GM12878 (cell line): ENCODE results near the gene RILPL2. TPM values are rescaled to one million over a fixed set of nuclear protein-coding genes. Genes with fewer than 3 reads are reported as not detected.

Experiments used
- ATAC-seq: fragments of 200-7000 bp; cut with Tn5 transposase; 3 replicates; pipeline ENCODE4 v1.9.1; 2020; ENCODE audit warnings: mild to moderate bottlenecking, moderate library complexity
- BruUV-seq: library from RNA; stranded (reverse); fragments of 400-500 nt; replicated peaks from 2 replicates; lab custom pipeline; 2021; lab: Mats Ljungman, UMichigan
- CTCF ChIA-PET: fragments of 300-600 bp; sonication (Branson Sonifier 250); formaldehyde crosslinking; extraction: SDS; loops from one replicate; lab custom pipeline; 2021; ENCODE audit warnings: inconsistent platforms; lab: Yijun Ruan, JAX
- POLR2A ChIA-PET: fragments of 350-600 bp; formaldehyde crosslinking; extraction: SDS; loops from one replicate; lab custom pipeline; 2021; ENCODE audit warnings: inconsistent platforms; lab: Charles Lee
- RAD21 ChIA-PET: fragments of 300-600 bp; sonication (Branson Sonifier 250); formaldehyde crosslinking; loops from one replicate; lab custom pipeline; 2023; ENCODE audit warnings: antibody characterized with exemption; ENCODE audit not compliant: unreplicated experiment; lab: Charles Lee
- SMC1A ChIA-PET: fragments of 300-600 bp; sonication (Branson Sonifier 250); formaldehyde crosslinking; loops from one replicate; lab custom pipeline; 2023; ENCODE audit not compliant: unreplicated experiment, uncharacterized antibody; lab: Charles Lee
- DNase-seq: peaks from one replicate; pipeline ENCODE4 v3.0.0-alpha.2; 2011; ENCODE audit warnings: low read depth, low spot score
- FAIRE-seq: peaks from 3 replicates; lab custom pipeline; 2011; peaks lifted over from hg19 to GRCh38; lab: Jason Lieb, UNC
- H2AFZ ChIP-seq: 2 replicates; pipeline ENCODE4 v1.6.0; 2011; ENCODE audit warnings: low read depth, low read length, control low read depth; ENCODE audit not compliant: control insufficient read depth
- H3K27ac ChIP-seq: 2 replicates; pipeline ENCODE4 v1.5.1; 2011; ENCODE audit warnings: control low read depth; ENCODE audit not compliant: control insufficient read depth, insufficient read depth
- H3K27me3 ChIP-seq, 2 experiments: replicated peaks in 1 of 2; 2 replicates each; pipeline versions ENCODE4 v1.6.0 to v1.6.1; 2011; ENCODE audit warnings: low read length in 1 of 2; ENCODE audit not compliant: control insufficient read depth in 2 of 2, insufficient read depth in 2 of 2
- H3K36me3 ChIP-seq, 2 experiments: 2 replicates each; pipeline ENCODE4 v1.5.1; 2011; ENCODE audit warnings: low read length in 1 of 2; ENCODE audit not compliant: control insufficient read depth in 2 of 2, insufficient read depth in 2 of 2
- H3K4me1 ChIP-seq: 2 replicates; pipeline ENCODE4 v1.6.1; 2011; ENCODE audit warnings: mild to moderate bottlenecking, low read length, moderate library complexity, mixed read lengths; ENCODE audit not compliant: control insufficient read depth, insufficient read depth
- H3K4me2 ChIP-seq: 2 replicates; pipeline ENCODE4 v1.6.0; 2011; ENCODE audit warnings: control low read depth; ENCODE audit not compliant: control insufficient read depth, insufficient read depth
- H3K4me3 ChIP-seq: fragments of 200-600 bp; sonication (generic); 2 replicates; pipeline ENCODE4 v1.5.1; 2016
- H3K79me2 ChIP-seq: 2 replicates; pipeline ENCODE4 v1.6.0; 2011; ENCODE audit warnings: low read length; ENCODE audit not compliant: control insufficient read depth, insufficient read depth
- H3K9ac ChIP-seq: 2 replicates; pipeline ENCODE4 v1.8.0; 2011; ENCODE audit warnings: low read length, control low read depth, mixed read lengths; ENCODE audit not compliant: control insufficient read depth, insufficient read depth
- H3K9me3 ChIP-seq: replicated peaks from 3 replicates; pipeline ENCODE4 v1.5.1; 2011; ENCODE audit warnings: mild to moderate bottlenecking, low read length; ENCODE audit not compliant: control insufficient read depth, insufficient read depth
- H4K20me1 ChIP-seq: 2 replicates; pipeline ENCODE4 v1.6.0; 2011; ENCODE audit not compliant: control insufficient read depth, insufficient read depth
- CBFB ChIP-seq: IDR thresholded peaks from 2 replicates; pipeline ENCODE4 v1.6.1; 2016; ENCODE audit warnings: antibody characterized with exemption, low read depth
- GABPA ChIP-seq: IDR thresholded peaks from 2 replicates; pipeline ENCODE4 v1.6.1; 2014; ENCODE audit warnings: antibody characterized with exemption, low read depth, mild to moderate bottlenecking, inconsistent platforms
- IKZF2 ChIP-seq, 2 experiments: fragments of 450-650 bp; IDR thresholded peaks; 2 replicates each; pipeline ENCODE4 v1.6.1; 2017; ENCODE audit warnings: mild to moderate bottlenecking in 2 of 2, moderate library complexity in 2 of 2
- KDM1A ChIP-seq: fragments of 200-600 bp; sonication (generic); IDR thresholded peaks from 2 replicates; pipeline ENCODE4 v1.6.1; 2016; ENCODE audit warnings: borderline replicate concordance
- POLR2A ChIP-seq: IDR thresholded peaks from 2 replicates; pipeline ENCODE4 v1.6.1; 2011; ENCODE audit warnings: low read depth, mild to moderate bottlenecking, low read length
- TAF1 ChIP-seq: IDR thresholded peaks from 2 replicates; pipeline ENCODE4 v1.6.1; 2011; ENCODE audit warnings: mild to moderate bottlenecking, low read depth, low read length, borderline replicate concordance
- WGBS: methylation state at CpG from one replicate; pipeline ENCODE4 v1.1.6; 2016; ENCODE audit warnings: low lambda C conversion rate; ENCODE audit not compliant: insufficient replicate concordance, insufficient coverage; ENCODE audit errors: missing lambda C conversion rate; 5-methylcytosine and 5-hydroxymethylcytosine counted together
- in situ Hi-C: fragments of 300-500 bp; cut with MboI; formaldehyde crosslinking; loops from 9 replicates; pipeline ENCODE4 v1.14.3; 2018; ENCODE audit warnings: mixed read lengths
- intact Hi-C: fragments of 100-400 bp; cut with micrococcal nuclease; formaldehyde crosslinking; loops from one replicate; pipeline ENCODE4 v1.14.2; 2022; ENCODE audit not compliant: unreplicated experiment
- polyA plus RNA-seq, 11 experiments: library from polyadenylated mRNA; depleted of rRNA in 4 of 11; unstranded in 6 of 11; stranded (reverse) in 5 of 11; fragments of >200 nt; fragmentation: Nextera tagmentation in 4 of 11; fragmentation: Illumina TruSeq in 1 of 11; extraction: Ambion mirVana in 4 of 11; extraction: Trizol in 1 of 11; gene quantifications; 1 replicate in 1 of 11; 2 replicates in 10 of 11; pipeline versions ENCODE4 v1.2.1 to v1.2.3, GENCODE V29; 2011 to 2016; ENCODE audit warnings: inconsistent platforms in 2 of 11, missing spikeins in 2 of 11, low read depth in 1 of 11
- total RNA-seq, 4 experiments: library from RNA; depleted of rRNA in 3 of 4; stranded (reverse); fragments of >200 nt in 3 of 4; fragmentation: Illumina TruSeq in 1 of 4; extraction: Trizol in 1 of 4; gene quantifications; 2 replicates each; pipeline versions ENCODE4 v1.2.1 to v1.2.3, GENCODE V29; 2013 to 2021
- TF ChIP-seq, protein P1 (sequence below): IDR thresholded peaks from 2 replicates; pipeline ENCODE4 v1.6.1; 2012; ENCODE audit warnings: mild to moderate bottlenecking, low read depth, low read length
- TF ChIP-seq, protein P2 (sequence below): fragments of 450-650 bp; conservative IDR thresholded peaks from 2 replicates; pipeline ENCODE4 v1.6.1; 2017; ENCODE audit warnings: mild to moderate bottlenecking, moderate library complexity

Gene RILPL2
- total and polyA plus RNA-seq, 10 of the 15 experiments (the other 5 are each of a cell fraction or from before 2014, with no cell fraction given), result 3.5 to 38.5 (median 19.7) TPM

DNA sequence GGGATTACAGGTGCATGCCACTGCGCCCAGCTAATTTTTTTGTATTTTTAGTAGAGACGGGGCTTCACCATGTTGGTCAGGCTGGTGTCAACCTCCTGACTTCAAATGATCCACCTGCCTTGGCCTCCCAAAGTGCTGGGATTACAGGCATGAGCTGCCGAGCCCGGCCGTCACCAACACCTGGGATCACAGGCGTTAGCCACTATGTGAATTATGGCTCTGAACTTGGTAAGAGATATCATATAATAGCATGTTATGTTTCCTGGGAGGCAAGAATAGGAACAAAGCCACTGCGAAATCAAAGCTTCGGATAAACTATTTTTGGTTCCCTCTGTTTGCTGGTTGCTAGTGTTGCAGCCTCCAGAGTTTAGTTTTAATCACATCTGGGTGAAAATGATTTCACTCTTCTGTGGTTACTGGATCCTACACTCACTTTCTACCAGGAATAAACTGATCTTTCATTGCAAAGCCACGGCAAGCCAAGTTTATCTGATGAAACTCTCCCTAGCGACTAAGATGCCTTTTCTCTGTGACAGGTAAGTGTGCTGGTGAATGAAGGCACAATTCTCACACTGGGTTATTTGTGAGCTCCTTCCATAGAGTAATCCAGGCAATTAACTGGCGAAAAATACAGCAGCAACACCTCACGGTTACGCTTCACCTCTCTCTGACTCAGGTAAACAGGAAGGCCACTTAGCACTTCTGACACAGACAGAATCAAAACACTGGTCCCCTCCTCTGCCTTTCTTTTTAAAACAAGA is 38.2 kb upstream of the RILPL2 start:
- SMC1A ChIA-PET, result interaction anchor here (0.6 to 1.0 kb wide), 3 partner anchors 47 to 115 kb away, joined by 3 read pairs; no protein-coding TSS in a partner anchor
- Histone ChIP-seq H3K4me3 (no peak overlapping the region), H3K4me2 (no peak overlapping the region), H3K27me3 (no peaks in the 10 kb centered on the region), H4K20me1 (no peaks in the 10 kb centered on the region), H3K36me3 (no peaks in the 10 kb centered on the region; a peak in 2 of 4 replicates), H3K27ac (no peak overlapping the region), H3K4me1 (no peaks in the 10 kb centered on the region), H2AFZ (no peak overlapping the region), H3K9me3 (no peaks in the 10 kb centered on the region), H3K79me2 (no peaks in the 10 kb centered on the region)
- in situ Hi-C loops (no loop called here), intact Hi-C loops (no loop called here)
- no peak for DNase-seq
- CTCF ChIA-PET, result interaction anchor here (0.6 kb wide), 1 partner anchor 105 kb away, joined by 3 read pairs; no protein-coding TSS in a partner anchor
- peak; percentile 13 for FAIRE-seq
- POLR2A ChIA-PET, result interaction anchor here (0.6 kb wide), 1 partner anchor 65 kb away, joined by 6 read pairs; no protein-coding TSS in a partner anchor
- RAD21 ChIA-PET, result no interaction called here
- no TSS peak for BruUV-seq
- WGBS, result 71% methylated on average over 13 of the region's 13 CpGs
- no peak; the same call in 2 of the 3 replicates for ATAC-seq
- TF ChIP-seq TAF1 (no peak), IKZF2 (IDR thresholded peaks at IDR 0.05) (0 out of 4 replicates have a peak, but pooled peaks of 1 of the 2 experiments have one; percentile 28)
- TF ChIP-seq, all 136 proteins: peak for 1
- H3K9ac ChIP-seq, result no peak overlapping the region

DNA sequence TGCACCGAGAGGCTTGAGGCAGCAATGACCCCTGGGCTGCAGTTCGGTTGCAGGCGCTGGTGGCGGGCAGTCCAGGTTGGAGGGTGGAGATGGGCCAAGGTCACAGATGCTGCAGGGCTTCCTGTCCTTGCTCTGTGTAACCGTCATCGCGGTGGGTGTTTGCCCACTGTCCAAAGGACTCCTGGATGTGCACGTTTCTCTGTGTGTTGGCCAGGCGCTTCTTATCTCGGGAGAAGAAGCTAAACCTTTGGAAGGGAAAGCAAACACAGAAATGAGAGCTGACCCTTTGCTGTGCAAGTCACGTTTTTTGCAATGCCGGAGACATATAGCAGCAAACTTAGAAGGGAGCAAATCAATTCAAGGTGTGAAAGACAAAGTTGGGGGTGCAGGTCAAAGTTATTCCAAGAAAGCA is 36.0 kb upstream of the RILPL2 start:
- ChIA-PET POLR2A (no interaction called here), CTCF (interaction anchor here (1.0 kb wide), 1 partner anchor 222 kb away, joined by 3 read pairs; no protein-coding TSS in a partner anchor)
- intact Hi-C loops, result no loop called here
- TF ChIP-seq, protein P1, sequence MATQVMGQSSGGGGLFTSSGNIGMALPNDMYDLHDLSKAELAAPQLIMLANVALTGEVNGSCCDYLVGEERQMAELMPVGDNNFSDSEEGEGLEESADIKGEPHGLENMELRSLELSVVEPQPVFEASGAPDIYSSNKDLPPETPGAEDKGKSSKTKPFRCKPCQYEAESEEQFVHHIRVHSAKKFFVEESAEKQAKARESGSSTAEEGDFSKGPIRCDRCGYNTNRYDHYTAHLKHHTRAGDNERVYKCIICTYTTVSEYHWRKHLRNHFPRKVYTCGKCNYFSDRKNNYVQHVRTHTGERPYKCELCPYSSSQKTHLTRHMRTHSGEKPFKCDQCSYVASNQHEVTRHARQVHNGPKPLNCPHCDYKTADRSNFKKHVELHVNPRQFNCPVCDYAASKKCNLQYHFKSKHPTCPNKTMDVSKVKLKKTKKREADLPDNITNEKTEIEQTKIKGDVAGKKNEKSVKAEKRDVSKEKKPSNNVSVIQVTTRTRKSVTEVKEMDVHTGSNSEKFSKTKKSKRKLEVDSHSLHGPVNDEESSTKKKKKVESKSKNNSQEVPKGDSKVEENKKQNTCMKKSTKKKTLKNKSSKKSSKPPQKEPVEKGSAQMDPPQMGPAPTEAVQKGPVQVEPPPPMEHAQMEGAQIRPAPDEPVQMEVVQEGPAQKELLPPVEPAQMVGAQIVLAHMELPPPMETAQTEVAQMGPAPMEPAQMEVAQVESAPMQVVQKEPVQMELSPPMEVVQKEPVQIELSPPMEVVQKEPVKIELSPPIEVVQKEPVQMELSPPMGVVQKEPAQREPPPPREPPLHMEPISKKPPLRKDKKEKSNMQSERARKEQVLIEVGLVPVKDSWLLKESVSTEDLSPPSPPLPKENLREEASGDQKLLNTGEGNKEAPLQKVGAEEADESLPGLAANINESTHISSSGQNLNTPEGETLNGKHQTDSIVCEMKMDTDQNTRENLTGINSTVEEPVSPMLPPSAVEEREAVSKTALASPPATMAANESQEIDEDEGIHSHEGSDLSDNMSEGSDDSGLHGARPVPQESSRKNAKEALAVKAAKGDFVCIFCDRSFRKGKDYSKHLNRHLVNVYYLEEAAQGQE, result no peak
- TF ChIP-seq, protein P2, sequence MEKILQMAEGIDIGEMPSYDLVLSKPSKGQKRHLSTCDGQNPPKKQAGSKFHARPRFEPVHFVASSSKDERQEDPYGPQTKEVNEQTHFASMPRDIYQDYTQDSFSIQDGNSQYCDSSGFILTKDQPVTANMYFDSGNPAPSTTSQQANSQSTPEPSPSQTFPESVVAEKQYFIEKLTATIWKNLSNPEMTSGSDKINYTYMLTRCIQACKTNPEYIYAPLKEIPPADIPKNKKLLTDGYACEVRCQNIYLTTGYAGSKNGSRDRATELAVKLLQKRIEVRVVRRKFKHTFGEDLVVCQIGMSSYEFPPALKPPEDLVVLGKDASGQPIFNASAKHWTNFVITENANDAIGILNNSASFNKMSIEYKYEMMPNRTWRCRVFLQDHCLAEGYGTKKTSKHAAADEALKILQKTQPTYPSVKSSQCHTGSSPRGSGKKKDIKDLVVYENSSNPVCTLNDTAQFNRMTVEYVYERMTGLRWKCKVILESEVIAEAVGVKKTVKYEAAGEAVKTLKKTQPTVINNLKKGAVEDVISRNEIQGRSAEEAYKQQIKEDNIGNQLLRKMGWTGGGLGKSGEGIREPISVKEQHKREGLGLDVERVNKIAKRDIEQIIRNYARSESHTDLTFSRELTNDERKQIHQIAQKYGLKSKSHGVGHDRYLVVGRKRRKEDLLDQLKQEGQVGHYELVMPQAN, result no peak
- no peak for TF ChIP-seq CBFB
- peak; percentile 36; the same call in 1 of the 2 replicates for TF ChIP-seq POLR2A
- TF ChIP-seq KDM1A, result no peak
- no peak for TF ChIP-seq GABPA

More for the DNA sequence above, 36.0 kb upstream of the RILPL2 start:
- ChIA-PET SMC1A (interaction anchor here (0.7 kb wide), 1 partner anchor 40 kb away, joined by 3 read pairs; no protein-coding TSS in a partner anchor), RAD21 (no interaction called here)
- DNase-seq, result no peak
- Histone ChIP-seq H3K36me3 (no peaks in the 10 kb centered on the region; a peak in 2 of 4 replicates), H3K4me3 (no peak overlapping the region), H3K4me1 (no peaks in the 10 kb centered on the region), H4K20me1 (no peaks in the 10 kb centered on the region), H2AFZ (no peak overlapping the region), H3K27ac (no peak overlapping the region), H3K27me3 (no peaks in the 10 kb centered on the region), H3K9ac (no peak overlapping the region), H3K4me2 (no peak overlapping the region), H3K79me2 (peaks cover 2% of the 10 kb centered on the region; the same call in 1 of the 2 replicates), H3K9me3 (no peaks in the 10 kb centered on the region)
- in situ Hi-C loops, result no loop called here
- ATAC-seq, result no peak
- FAIRE-seq, result no peak
- TSS peak; percentile 27 for BruUV-seq
- WGBS, result 90% methylated on average over 12 of the region's 12 CpGs
